A549 (cell line): ENCODE data around the gene MUC20.
"Not testable (repeated sequence)": the region's sequence is repeated elsewhere in the genome, so short reads cannot be mapped to it uniquely, and the experiment has no call there.

ENCODE experiments used
- EP300 ChIP-seq, 2 experiments: fragments of >200 bp; sonication (Bioruptor Twin); formaldehyde crosslinking; IDR thresholded peaks; 2 replicates in 1 of 2; 3 replicates in 1 of 2; pipeline ENCODE4 v1.6.1; 2016 to 2017
- TF ChIP-seq, protein P1 (sequence below): fragments of >200 bp; sonication (Bioruptor Twin); formaldehyde crosslinking; IDR thresholded peaks from 3 replicates; pipeline ENCODE4 v1.5.1; 2016

DNA sequence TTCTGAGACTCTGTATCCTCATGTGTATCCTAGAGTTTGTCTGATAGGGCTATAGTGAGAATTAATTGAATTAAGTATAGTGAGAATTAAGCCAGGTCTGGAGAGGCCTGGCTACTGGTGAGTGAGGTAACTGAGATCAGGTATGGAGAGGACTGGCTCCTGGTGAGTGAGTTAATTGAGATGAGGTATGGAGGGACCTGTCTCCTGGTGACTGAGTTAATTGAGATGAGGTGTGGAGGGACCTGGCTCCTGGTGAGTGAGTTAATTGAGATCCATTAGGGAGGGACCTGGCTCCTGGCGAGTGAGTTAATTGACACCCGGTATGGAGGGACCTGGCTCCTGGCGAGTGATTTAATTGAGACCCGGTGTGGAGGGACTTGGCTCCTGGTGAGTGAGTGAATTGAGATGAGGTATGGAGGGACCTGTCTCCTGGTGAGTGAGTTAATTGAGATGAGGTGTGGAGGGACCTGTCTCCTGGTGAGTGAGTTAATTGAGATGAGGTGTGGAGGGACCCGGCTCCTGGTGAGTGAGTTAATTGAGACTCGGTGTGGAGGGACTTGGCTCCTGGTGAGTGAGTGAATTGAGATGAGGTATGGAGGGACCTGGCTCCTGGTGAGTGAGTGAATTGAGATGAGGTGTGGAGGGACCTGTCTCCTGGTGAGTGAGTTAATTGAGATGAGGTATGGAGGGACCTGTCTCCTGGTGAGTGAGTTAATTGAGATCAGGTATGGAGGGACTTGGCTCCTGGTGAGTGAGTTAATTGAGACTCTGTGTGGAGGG is 10.5 kb upstream of the MUC20 start:
- TF ChIP-seq, protein P1, sequence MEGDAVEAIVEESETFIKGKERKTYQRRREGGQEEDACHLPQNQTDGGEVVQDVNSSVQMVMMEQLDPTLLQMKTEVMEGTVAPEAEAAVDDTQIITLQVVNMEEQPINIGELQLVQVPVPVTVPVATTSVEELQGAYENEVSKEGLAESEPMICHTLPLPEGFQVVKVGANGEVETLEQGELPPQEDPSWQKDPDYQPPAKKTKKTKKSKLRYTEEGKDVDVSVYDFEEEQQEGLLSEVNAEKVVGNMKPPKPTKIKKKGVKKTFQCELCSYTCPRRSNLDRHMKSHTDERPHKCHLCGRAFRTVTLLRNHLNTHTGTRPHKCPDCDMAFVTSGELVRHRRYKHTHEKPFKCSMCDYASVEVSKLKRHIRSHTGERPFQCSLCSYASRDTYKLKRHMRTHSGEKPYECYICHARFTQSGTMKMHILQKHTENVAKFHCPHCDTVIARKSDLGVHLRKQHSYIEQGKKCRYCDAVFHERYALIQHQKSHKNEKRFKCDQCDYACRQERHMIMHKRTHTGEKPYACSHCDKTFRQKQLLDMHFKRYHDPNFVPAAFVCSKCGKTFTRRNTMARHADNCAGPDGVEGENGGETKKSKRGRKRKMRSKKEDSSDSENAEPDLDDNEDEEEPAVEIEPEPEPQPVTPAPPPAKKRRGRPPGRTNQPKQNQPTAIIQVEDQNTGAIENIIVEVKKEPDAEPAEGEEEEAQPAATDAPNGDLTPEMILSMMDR: not testable (repeated sequence)
- not testable (repeated sequence) for TF ChIP-seq EP300 (IDR thresholded peaks at IDR 0.05)
